ENCODE results near the gene ENDOV.
A peak's percentile ranks its signal among the peaks of the same experiment; 100 is the strongest.

Gene ENDOV

DNA sequence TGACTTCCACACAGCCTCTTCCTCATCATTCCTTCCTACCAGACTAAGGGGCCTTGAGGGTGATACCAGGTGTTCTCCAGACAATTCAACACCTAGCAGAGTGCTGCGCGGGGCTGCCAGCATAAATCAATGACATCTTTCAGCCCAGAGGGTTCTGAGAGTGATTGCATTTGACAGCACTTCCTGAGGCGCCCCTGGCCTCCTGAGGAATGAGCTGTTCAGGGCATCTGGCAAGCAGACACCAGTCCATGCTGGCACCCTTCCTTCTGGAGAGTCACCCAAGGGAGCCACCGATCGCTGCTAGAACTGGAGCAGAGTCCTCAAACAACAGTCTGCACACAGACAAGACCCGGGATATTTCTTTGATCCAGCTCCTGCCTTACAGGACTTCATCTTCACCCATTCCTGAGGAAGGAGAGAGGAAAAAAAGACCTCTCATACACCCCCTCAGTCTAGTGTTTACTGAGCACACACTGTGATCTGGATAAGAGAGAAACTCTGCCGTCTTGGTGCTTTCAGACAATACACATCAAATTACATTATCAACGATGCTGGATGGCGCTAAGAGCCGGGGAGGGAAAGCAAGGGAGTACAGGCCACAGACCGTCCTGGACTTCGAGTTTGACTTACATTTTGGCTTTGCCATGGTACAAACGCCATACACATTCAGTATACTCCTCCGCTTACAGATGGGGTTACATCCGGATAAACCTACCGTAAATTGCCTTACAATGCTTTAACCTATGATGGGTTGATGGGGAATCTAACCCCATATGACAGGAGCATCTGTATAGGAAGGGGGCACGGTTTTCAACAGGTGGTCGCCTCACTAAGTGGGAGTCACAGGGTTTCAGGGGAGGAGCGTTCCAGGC is 38.4 kb downstream of the ENDOV start:
- no peak for DNase-seq

DNA sequence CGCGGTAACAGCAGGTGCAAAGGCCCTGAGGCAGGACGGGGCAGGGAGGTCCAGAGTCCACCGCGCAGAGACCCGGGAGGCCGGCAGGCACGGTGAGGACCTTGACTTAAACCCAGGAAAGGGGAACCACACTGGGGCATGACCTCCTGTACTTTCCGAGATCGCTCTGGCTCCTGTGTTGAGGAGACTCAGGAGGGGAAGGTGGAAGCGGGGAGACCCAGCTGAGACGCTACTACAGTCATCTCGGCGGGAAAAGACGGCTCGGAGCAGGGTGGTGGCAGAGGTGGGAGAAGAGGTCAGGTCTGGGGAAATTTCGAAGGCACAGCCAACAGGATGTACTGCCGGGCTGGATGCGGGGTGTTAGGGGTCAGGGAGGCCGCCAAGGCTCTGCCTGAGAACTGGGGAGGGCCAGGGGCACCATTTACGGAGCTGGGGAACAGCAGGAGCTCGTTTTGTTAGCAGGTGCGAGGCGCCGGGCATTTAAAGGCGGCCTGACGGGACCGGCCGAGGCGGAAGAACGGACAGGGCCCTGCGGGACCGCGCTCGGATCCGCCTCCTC is 39.1 kb downstream of the ENDOV start:
- DNase-seq, result no peak

DNA sequence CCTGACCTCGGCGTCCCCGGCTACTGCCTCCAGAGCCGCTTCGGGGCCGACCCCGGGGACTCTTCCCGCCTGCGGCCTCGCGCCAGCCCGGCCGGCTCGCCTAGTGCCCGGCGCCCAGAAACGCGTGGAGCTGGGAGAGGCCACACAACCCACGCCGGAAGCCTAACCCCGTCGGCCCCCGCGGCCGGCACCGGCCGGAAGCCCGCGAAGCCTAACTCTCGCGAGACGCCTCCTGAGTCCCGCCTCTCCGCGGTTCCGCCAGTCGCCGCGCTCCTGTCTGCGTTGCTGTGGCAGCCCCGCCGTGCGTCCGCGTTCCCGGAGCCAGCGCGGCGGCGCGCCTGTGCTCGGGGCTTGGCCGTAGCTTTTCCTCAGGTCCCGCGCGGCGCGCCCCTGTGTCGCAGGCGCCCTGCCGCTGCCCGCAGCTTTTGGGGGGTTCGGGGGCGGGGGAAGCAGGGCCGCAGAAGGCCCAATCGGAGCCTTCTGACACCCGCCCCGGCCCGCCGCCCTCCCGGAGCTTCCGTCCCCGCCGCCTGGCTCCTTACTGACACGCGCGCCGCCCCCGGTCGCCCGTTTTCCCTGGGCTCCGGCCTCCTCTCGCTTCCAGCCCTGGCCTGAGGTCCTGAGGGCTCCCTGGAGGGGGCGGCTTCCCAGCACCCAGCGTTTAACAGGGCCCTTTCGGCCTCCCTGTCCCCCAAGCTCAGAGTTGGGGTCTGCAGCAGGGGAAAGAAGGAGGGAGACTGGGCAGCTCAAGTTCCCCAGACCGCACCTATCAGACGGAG is 39.8 kb downstream of the ENDOV start:
- DNase-seq, result peak; percentile 98

DNA sequence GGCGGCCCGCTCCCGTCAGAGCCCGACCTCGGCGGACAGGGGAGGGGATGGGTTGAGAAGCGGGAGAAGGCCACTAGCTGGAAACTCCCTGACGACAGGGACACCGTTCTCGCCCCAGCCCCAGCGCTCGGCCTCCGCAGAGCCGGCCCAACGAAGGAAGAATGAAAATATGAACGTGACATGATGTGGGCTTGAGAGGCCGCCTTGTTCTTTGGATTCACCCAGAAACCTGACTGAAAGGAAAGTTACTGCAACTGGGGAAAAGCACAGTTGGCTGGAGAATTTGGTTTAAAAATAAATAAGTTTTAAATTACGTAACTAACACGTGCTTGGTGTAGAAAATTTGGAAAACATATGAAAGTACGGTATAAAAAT is 40.4 kb downstream of the ENDOV start:
- DNase-seq, result peak; percentile 42 to 64

DNA sequence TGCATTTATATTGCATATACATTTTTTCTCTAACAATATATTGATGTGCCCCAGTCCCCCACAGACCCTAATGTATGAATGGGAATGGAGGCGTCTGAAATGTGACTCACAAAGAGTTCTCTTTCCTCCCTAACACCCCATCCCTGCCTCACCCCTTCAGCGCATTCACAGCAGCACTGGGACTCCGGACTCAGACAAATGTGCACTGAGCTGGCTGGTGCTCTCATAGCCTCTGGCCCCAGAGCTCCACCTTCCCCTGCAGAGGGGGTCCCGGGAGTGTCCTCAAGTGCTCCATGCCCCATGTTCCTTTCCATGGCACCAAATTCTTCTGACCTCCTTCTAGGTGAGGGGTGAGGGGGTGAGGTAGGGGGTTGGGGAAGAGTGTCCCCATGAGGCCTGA is 40.8 kb downstream of the ENDOV start:
- DNase-seq, result no peak

DNA sequence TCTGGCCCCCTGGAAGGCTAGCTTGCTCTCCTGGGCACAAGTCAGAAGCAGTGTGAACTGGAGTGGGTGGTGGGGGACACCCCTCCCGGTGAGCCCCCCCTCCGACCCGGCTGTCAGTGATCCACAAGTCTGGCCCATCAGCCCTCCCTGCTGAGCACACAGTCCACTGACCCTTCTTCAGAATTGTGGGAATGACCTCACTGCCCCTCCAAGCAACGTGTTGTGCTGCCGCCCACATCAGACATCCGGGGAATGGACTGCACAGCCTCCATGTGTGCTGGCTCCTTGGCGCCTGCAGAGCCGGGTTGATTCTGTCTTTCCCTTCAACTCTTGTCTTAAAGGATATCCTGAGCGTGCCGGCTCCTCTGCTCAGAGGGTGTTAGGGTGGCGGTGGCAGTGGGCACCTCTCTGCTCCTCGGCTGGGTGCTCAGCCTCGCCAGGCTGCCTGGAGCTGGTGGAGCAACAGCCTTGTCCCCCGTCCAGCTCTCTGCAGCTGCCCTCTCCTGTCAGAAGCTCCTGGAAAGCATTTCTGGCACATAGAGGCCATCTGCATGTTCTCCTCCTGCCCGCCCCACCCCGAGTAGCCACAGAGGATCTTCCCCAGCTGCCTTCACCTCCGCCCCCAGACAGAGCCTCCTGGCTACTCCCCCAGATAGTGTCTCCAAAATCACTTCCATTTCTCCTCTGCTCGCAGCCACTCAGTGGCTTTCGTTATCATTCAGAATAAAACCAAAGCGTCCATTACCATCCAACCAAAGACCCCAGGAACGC is 41.7 kb downstream of the ENDOV start:
- no peak for DNase-seq

DNA sequence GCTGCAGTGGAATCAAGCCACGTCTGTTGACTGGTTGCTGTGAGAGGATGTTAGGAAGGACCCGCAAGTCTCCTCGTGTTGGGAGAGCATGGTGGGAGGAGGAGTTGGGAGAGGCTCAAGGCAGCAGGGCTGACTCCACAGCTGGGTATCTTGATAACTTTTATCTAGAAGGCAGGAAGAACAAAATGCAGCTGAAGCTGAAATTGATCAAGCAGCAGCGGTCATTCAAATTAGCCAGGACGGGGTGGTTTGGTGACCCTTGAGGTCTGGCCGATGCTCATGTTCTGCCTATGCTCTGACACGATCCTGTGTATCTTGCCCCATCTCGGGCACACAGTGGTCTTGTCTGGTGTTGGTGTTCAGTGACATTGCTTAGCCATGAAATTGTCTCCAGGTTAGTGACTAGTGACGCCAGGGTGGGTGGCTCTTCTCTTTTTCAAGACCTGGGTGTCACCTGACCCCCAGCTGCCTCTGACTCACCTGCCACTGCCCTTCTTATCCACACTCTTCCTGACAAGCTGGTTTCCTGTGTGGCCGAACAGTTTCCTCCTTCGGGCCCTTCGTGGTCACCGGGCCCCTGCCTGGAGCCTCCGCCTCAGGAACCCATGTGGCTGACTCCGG is 42.4 kb downstream of the ENDOV start:
- peak; percentile 82 to 87 for DNase-seq

DNA sequence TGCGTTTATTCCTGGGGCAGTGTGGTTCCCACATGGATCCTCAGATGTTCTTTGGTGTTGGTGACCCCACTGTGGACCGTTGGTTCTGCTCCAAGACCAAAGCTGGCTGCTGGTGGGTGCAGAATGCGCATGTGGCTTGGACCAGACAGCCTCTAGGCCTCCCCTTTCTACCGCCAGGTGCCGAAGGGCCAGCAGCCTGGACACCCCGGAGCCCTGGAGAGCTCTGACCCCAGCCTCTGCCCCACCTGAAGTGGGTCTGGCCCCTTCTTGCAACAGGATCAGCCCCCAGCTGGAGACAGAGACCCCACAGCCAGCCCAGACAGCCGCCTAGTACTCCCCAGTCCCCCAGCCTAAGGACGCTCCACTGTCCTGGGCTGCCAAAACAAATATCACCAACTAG is 43.0 kb downstream of the ENDOV start:
- DNase-seq, result no peak

DNA sequence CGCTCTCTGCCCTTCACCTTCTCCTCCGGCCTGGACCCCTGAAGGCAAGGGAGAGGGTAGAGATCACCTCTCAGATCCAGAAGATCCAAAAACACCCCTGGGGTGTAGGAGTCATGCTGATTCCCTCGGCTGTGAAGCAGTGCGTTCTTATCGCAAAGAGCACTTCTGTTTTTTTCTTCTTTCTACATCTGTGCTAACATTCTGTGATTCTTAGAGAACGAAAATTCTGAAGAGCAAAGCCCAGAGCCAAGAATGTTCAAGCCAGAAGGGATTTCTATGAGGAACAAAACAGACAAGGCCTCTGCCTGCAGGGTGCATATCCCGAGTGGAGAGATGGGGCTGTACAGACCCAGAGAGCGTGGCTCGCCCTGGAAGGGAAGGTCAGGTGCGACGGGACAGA is 44.3 kb downstream of the ENDOV start:
- DNase-seq, result no peak

DNA sequence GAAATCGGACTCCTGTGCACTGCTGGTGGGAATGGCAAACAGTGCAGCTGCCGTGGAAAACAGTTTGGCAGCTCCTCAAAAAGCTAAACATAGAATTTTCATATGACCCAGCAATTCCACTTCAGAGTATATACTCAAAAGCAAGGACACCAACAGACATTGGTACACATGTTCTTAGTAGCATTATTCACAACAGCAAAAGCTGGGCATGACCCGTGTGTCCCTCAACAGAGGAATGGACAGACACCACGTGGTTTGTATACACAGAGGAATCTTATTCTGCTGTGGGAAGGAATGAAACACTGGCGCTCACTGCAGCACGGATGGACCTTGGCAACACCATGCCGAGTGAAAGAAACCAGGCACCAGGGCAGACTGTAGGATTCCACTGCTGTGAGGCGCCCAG is 45.5 kb downstream of the ENDOV start:
- no peak for DNase-seq

DNA sequence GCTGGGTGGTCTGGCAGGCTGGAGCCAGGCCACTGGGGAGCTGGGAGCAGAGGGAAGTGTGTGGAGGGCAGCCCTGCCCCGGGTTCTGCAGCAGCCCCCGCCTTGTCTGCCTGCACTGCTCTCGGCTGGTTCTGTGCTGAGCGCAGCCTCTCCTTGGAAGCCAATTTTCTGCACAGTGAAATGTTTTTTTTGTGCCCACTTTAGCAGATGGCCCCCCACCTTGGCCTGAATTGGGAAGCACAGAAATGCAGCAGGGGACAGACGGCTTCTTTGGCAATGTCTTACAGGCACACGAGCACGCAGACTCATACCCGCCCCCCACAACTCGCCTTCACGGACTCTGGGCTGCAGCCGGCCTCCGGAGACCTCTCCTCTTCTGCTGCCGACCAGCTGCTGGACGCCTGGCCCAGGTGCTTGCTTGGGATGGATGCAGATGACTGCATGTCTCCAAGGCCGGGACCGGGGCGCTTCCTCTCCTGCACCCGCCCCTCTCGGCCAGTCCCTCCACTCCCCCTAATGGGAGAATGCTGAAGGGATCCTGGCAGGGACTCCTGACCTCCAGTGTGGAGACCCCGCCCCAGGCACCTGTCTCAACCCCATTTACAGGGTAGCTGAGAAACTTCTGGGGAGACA is 46.7 kb downstream of the ENDOV start:
- no peak for DNase-seq

DNA sequence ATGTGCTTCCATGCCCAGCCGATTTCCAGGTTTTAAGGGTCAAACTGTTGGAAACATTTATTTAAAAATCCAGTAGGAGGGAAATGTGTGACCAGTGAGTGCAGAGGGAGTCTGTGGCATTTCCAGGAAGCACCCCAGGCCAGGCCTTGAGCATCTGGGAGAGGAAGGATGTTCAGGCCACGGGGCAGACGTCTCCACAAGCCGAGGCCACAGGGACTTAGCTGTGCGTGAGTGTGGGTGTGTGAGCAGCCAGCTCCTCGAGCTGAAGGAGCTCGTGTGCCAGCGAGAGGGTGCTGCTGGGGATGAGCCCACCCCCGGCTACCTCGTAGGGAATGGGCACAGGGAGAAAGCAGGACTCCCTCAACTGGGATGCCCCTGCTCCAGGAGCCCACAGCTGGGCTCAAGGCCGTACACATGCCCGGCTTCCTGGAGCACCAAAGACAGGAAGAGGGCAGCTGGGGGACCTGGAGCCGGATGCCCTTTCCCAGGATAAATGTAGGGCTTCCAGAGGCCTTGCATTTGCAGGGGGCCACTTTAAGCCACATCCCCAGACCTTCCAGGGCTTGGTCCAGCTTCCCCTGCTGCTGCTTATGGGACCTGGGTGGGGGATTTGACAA is 48.9 kb downstream of the ENDOV start:
- DNase-seq, result no peak

DNA sequence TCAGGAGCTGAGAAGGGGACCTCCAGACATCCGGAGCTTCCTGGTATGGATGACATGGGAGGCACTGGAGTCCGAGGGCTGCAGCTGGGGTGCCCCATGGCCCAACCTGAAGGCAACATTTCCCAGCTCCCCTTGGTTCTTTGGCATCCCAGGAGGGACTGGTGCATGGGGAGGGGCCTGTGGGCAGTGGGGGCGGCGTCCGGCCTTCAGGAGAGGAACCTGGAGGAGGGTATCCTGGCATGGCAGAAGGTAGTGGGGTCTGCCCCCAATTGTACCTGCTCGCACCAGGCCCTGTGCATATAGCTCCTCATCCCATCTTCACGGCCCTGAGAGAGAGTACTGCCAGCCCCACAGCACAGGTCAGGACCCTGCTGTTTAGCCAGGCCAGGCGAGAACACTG is 49.5 kb downstream of the ENDOV start:
- DNase-seq, result no peak

DNA sequence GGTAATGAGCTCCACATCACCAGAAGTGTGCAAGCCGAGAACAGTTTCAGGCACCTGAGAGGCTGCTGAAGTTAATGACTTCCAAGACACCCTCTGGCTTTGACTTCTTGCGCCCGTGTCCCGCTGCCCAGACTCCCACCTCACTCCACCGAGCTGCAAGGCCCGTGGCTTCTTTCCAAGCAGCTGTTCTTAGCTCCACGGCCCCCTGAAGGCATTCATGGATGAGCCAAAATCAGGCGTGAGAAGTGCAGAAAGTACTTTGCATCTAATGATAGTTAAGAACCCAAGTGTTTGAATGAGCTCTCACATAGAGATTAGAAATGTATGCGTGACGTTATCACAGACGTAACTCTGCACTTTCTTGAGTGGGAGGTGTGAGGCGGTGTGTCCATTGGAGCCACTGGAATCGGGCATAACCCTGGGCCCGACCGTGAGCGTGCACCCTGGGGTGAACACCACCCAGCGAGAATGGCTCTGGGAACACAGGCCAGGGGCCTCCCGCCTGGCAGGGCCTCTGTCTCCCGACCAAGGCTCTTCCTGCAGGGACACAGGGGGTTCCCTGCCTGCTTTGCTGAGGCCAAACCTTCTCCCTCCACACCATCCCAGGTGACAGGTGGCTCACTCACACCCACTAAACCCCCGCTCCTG is 50.5 kb downstream of the ENDOV start:
- DNase-seq, result no peak

DNA sequence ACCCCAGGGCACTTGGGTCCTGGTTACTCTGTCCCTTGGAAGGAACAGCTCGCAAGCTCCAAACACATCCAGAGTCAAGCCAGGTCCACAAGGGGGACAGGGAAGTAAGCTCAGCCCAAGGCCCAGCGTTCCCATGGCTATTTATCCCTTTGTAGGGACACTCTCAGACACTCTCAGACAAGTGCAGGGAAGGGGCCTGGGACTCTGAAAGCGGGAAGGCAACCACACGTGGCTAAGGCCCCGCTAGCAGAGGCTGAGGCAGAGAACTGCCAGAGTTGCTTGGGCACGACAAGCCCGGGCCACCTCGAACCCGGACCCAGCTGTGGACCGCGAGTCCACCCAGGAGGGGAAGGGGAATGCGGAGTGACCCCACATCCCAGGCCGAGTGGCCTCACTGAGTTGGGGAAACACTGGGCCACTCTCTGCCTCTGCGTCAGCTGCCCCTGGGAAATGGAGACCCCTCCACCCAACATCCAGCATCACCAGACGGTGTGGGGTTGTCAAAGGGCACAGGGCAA is 51.3 kb downstream of the ENDOV start:
- no peak for DNase-seq

DNA sequence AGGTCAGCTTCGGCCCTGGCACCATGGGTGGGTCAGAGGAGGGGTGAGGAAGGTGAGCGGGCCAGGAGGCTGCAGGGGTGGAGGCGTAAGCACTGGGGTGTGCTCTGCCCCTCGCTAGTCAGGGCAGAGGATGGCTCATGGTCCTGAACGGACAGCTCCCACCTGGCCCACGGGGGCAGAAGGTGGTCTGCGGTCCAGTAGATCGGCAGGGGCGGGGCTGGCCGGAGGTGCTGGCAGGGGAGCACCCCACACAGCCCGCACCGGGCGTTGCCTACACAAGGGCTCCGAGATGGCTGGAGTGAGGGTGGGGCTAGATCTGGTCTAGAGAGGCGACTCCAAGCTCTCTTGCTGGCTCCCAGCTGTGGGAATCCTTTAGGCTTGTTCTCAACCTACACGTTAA is 53.3 kb downstream of the ENDOV start:
- DNase-seq, result no peak

DNA sequence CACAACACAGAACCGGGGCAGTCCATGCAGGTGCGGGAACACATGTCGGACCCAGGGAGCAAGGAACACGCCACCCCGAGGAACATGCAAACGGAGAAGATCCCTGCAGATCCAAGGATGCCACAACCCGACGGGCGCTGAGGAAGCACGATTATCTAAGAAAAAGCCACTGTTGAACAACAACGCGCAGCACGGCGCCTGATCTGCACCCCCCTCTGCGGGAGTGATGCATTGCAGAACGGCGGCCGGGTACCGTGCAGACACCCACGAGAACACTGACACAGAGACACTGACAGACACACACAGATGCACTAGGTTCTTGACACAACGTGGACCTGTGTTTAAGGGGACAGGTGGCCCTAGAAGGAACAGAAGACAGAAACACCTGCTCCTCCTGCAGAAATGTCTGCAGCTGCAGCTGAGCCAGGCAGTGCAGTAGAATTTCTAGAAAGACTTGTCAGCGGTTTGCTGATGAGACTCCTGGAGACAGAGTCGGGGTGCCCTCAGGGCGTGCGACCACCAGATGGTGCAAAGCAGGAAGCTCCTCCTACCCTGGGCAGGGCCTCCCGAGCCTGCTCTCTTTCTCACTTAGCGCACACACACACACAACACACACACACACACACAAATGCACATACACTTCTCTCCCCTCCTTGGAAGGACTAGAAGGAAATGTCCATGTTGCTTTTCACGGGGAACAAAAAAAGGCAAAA is 54.0 kb downstream of the ENDOV start:
- no peak for DNase-seq

DNA sequence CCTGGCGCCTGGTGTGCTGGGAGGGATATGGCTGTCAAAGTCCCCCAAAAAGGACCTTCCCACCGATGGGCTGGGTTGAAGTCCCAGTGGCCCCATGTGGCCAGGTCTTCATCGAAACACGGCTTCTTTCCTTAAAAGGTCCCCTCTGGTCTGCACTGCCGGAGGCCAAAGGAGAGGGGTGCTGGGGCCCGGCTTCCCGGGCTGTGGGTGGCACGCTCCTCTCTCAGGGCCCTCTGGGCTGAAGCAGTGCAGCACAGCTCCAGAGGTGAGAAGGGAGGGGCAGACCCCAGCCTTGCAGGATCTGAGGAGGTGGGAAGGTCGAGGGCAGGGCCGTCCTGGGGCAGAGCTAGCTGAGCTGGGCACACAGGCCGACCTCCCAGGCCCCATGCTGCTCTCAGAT is 54.7 kb downstream of the ENDOV start:
- no peak for DNase-seq

DNA sequence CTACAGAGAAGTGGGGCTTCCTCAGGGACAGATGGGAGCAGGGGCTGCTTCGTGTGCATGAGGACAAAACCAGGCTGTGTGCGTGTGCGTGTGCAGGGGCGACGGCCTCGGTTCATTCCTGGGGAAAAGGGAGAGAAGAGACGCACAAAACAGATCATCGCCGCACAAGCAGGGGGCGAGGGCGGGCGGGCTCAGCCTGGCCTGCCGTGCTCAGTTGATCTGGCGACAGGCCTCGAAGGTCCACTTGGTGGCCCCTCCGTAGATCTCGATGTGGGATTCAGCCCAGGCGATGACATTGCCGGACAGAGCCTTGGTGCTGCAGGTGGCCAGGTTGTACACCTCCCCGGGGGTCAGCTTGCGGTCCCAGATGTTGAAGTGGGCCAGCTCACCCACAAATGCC is 55.6 kb downstream of the ENDOV start:
- no peak for DNase-seq

DNA sequence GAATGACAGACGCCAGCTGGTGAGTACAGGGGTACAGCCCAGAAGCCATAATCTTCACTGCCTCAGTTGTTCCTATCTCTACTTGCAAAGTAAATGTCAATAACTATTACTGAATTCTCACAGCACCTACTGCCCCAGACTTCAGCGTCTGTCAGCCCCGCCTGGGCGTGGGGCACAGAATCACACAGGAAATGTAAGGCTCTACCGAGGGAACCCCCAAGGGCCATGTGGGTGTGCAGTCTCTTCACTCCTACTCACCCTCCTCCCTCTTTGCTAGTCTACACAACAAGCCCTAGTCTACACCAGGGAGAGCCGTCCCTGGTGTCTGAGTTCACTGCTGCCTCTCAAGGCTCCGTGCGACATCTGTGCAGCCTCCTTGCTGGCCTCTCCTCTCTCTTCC is 57.0 kb downstream of the ENDOV start:
- DNase-seq, result no peak

All from AML-193 (cell line).